K562 (cell line): Measurements from ENCODE around the gene PNPLA7. TPM values are rescaled to one million over a fixed set of nuclear protein-coding genes. Genes with fewer than 3 reads are reported as not detected.

ENCODE experiments used
- ATAC-seq: fragments of 200-7000 bp; cut with Tn5 transposase; 3 replicates; pipeline ENCODE4 v1.9.1; 2020; ENCODE audit warnings: moderate library complexity
- BruUV-seq: library from RNA; stranded (reverse); fragments of 400-500 nt; replicated peaks from 2 replicates; lab custom pipeline; 2021; lab: Mats Ljungman, UMichigan
- CTCF ChIA-PET: fragments of 300-600 bp; formaldehyde crosslinking; extraction: SDS; loops from one replicate; lab custom pipeline; 2021; ENCODE audit warnings: low intra/inter-chr PET ratio; lab: Yijun Ruan, JAX
- POLR2A ChIA-PET: fragments of 300-600, 350-650 bp; sonication (Branson Sonifier 250); formaldehyde crosslinking; extraction: SDS; loops from one replicate; lab custom pipeline; 2021; ENCODE audit warnings: antibody characterized with exemption, inconsistent platforms; lab: Yijun Ruan, JAX
- DNase-seq, 4 experiments: peaks; one replicate each; pipeline versions ENCODE4 v3.0.0 to v3.0.0-alpha.2; 2011 to 2018; ENCODE audit warnings: low spot score in 3 of 4, mixed read lengths in 3 of 4; ENCODE audit errors: extremely low read depth in 1 of 4
- FAIRE-seq: peaks from 2 replicates; lab custom pipeline; 2011; peaks lifted over from hg19 to GRCh38; lab: Jason Lieb, UNC
- H2AFZ ChIP-seq: 2 replicates; pipeline ENCODE4 v1.6.0; 2011; ENCODE audit warnings: low read depth, low read length, control low read depth, inconsistent platforms
- H3K27ac ChIP-seq: fragments of 200-600 bp; 3 replicates; pipeline ENCODE4 v1.8.0; 2011; ENCODE audit warnings: low read depth, mild to moderate bottlenecking, control low read depth, inconsistent platforms, low read length, moderate library complexity, mixed read lengths; ENCODE audit errors: extremely low read depth
- H3K27me3 ChIP-seq, 2 experiments: fragments of 300-600 bp in 1 of 2; 2 replicates in 1 of 2; 3 replicates in 1 of 2; pipeline versions ENCODE4 v1.6.0 to v1.8.0; 2011; ENCODE audit warnings: inconsistent platforms in 2 of 2, low read length in 2 of 2, mild to moderate bottlenecking in 1 of 2, mixed read lengths in 1 of 2, moderate library complexity in 1 of 2; ENCODE audit not compliant: control insufficient read depth in 2 of 2, insufficient read depth in 2 of 2
- H3K36me3 ChIP-seq: fragments of 300-600 bp; 3 replicates; pipeline ENCODE4 v1.8.0; 2011; ENCODE audit warnings: mild to moderate bottlenecking, low read length, inconsistent platforms; ENCODE audit not compliant: control insufficient read depth, insufficient read depth
- H3K4me1 ChIP-seq, 2 experiments: fragments of 200-600 bp in 1 of 2; replicated peaks in 1 of 2; 2 replicates in 1 of 2; 3 replicates in 1 of 2; pipeline versions ENCODE4 v1.5.1 to v1.8.0; 2011; ENCODE audit warnings: inconsistent platforms in 2 of 2, low read length in 2 of 2, mild to moderate bottlenecking in 1 of 2, mixed read lengths in 1 of 2, moderate library complexity in 1 of 2; ENCODE audit not compliant: control insufficient read depth in 2 of 2, insufficient read depth in 2 of 2
- H3K4me2 ChIP-seq: 2 replicates; pipeline ENCODE4 v1.6.1; 2011; ENCODE audit warnings: low read length, control low read depth, inconsistent platforms, mixed read lengths; ENCODE audit not compliant: insufficient read depth
- H3K4me3 ChIP-seq: fragments of 200-600 bp; sonication (generic), shearing (Covaris generic); 2 replicates; pipeline ENCODE4 v1.5.1; 2016; ENCODE audit warnings: control low read depth, inconsistent platforms
- H3K79me2 ChIP-seq: fragments of 200-600 bp; 3 replicates; pipeline ENCODE4 v1.8.0; 2011; ENCODE audit warnings: low read length, inconsistent platforms; ENCODE audit not compliant: control insufficient read depth, insufficient read depth
- H3K9ac ChIP-seq, 2 experiments: 2 replicates each; pipeline versions ENCODE4 v1.6.0 to v1.6.1; 2011; ENCODE audit warnings: low read depth in 2 of 2, low read length in 2 of 2, control low read depth in 1 of 2, inconsistent platforms in 1 of 2, mild to moderate bottlenecking in 1 of 2, mixed read lengths in 1 of 2; ENCODE audit not compliant: insufficient read depth in 1 of 2
- H3K9me1 ChIP-seq: one replicate; pipeline ENCODE4 v1.6.0; 2011; ENCODE audit warnings: inconsistent platforms, mild to moderate bottlenecking, low read length, moderate library complexity; ENCODE audit not compliant: control insufficient read depth, insufficient read depth
- H3K9me3 ChIP-seq: replicated peaks from 2 replicates; pipeline ENCODE4 v1.5.1; 2011; ENCODE audit warnings: low read depth, low read length, inconsistent platforms; ENCODE audit not compliant: control insufficient read depth, insufficient read depth
- H4K20me1 ChIP-seq: replicated peaks from 2 replicates; pipeline ENCODE4 v1.6.1; 2011; ENCODE audit warnings: low read length, inconsistent platforms, mixed read lengths; ENCODE audit not compliant: control insufficient read depth, insufficient read depth
- ATF1 ChIP-seq, 2 experiments: fragments of 450-650 bp in 1 of 2; IDR thresholded peaks; 2 replicates each; pipeline ENCODE4 v1.6.1; 2016; ENCODE audit warnings: missing compliant biosample characterization in 1 of 2, missing genetic modification characterization in 1 of 2
- ETS1 ChIP-seq: conservative IDR thresholded peaks from 2 replicates; pipeline ENCODE4 v1.6.1; 2011; ENCODE audit warnings: low read depth, mild to moderate bottlenecking, low read length; ENCODE audit not compliant: control insufficient read depth
- L3MBTL2 ChIP-seq: fragments of 450-650 bp; IDR thresholded peaks from 2 replicates; pipeline ENCODE4 v1.6.1; 2016; ENCODE audit warnings: mild to moderate bottlenecking, moderate library complexity
- SMAD4 ChIP-seq: fragments of 250-450 bp; sonication (Bioruptor Pico); conservative IDR thresholded peaks from 2 replicates; pipeline ENCODE4 v1.8.0; 2021; ENCODE audit warnings: inconsistent platforms, mild to moderate bottlenecking, moderate library complexity
- TAL1 ChIP-seq: fragments of 450-650 bp; IDR thresholded peaks from 2 replicates; pipeline ENCODE4 v1.6.1; 2016; ENCODE audit warnings: mild to moderate bottlenecking
- TCF7L2 ChIP-seq: fragments of 150-350 bp; IDR thresholded peaks from 2 replicates; pipeline ENCODE4 v1.6.1; 2016; ENCODE audit warnings: low read depth, mild to moderate bottlenecking, low read length, moderate library complexity
- TEAD2 ChIP-seq: fragments of 450-650 bp; IDR thresholded peaks from 2 replicates; pipeline ENCODE4 v1.6.1; 2016; ENCODE audit warnings: missing genetic modification characterization, control low read depth, missing compliant biosample characterization
- ZFP91 ChIP-seq: sonication (generic); formaldehyde crosslinking; IDR thresholded peaks from 2 replicates; pipeline ENCODE4 v1.8.0; 2022; ENCODE audit warnings: mild to moderate bottlenecking, missing genetic modification reagents
- ZNF79 ChIP-seq: fragments of 250-450 bp; sonication (Bioruptor Pico); IDR thresholded peaks from 2 replicates; pipeline ENCODE4 v1.4.0; 2020; ENCODE audit warnings: low read depth, mild to moderate bottlenecking, moderate library complexity
- WGBS: fragments of 100-300 bp; shearing (Covaris generic); methylation state at CpG from one replicate; pipeline ENCODE4 v1.1.6; 2016; ENCODE audit warnings: low coverage, mixed read lengths; ENCODE audit not compliant: insufficient coverage; ENCODE audit errors: missing lambda C conversion rate; 5-methylcytosine and 5-hydroxymethylcytosine counted together
- in situ Hi-C: fragments of 300-500 bp; cut with MboI; formaldehyde crosslinking; loops from 4 replicates; pipeline ENCODE4 v1.15.0; 2018; ENCODE audit warnings: inconsistent platforms, mixed read lengths
- intact Hi-C: fragments of 100-400 bp; cut with micrococcal nuclease; formaldehyde crosslinking; loops from 2 replicates; pipeline ENCODE4 v1.14.2; 2022
- polyA plus RNA-seq, 8 experiments: library from polyadenylated mRNA; depleted of rRNA in 4 of 8; stranded (reverse) in 5 of 8; unstranded in 3 of 8; fragments of >200 nt; fragmentation: Nextera tagmentation in 2 of 8; fragmentation: Illumina TruSeq in 1 of 8; extraction: Ambion mirVana in 2 of 8; extraction: Trizol in 1 of 8; gene quantifications; 2 replicates each; pipeline versions ENCODE4 v1.2.1 to v1.2.3, GENCODE V29; 2011 to 2014; ENCODE audit warnings: inconsistent platforms in 1 of 8, missing spikeins in 1 of 8
- total RNA-seq, 7 experiments: library from RNA; depleted of rRNA in 6 of 7; stranded (reverse); fragments of >200 nt in 6 of 7; fragmentation: Illumina TruSeq in 2 of 7; extraction: Trizol in 2 of 7; gene quantifications; 2 replicates each; pipeline versions ENCODE4 v1.2.1 to v1.2.3, GENCODE V29; 2011 to 2021; ENCODE audit warnings: low replicate concordance in 1 of 7
- TF ChIP-seq, protein P1 (sequence below): fragments of 250-450 bp; sonication (Bioruptor Pico); IDR thresholded peaks from 2 replicates; pipeline ENCODE4 v1.5.0; 2021; ENCODE audit warnings: mild to moderate bottlenecking, borderline replicate concordance

Gene PNPLA7
- total and polyA plus RNA-seq, 9 of the 15 experiments (the other 6 are each of a cell fraction or from before 2014, with no cell fraction given) = 0.01 to 0.85 (median 0.19) TPM; not detected in 1

DNA sequence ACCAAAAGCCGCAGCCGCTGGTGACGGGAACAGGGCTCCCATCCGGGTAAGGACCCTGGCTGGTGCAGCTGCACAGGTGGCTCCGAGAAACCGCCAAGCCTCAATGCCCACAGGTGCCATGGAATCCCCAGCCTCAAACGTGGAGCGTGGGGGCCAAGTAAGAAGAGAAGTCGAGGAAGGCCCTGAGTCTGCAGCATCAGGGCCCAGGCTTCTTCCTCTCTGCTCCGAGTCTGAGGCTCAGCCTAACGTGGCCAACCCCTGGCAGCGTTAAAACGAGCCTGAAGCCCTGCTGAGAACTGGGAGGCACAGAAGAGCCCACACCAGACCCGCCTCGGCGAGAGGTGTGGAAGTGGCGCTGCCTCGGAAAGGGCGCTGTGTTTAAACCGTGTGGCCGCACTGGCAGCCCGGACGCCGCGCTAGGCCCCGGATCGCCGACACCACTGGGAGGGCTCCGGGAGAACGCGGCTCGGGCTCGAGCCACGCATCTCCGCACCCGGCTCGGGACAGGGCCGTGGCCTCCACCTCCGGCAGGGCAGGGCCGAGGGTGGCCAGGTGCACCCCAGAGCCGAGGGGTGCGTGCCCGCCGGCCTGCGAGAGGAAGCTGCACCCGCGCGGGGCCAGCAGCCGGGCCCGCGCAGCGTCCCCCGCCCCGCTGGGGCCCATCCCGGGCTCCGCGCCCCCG, 39.4 kb upstream of the PNPLA7 start (continued):
- TF ChIP-seq L3MBTL2 (peak; percentile 44; the same call in 1 of the 2 replicates), ZFP91 (CRISPR knock-in tag) (0 out of 2 replicates have a peak, but pooled peaks have one; percentile 34), ZNF79 (no peak)
- TF ChIP-seq, all 486 proteins: peak for 20

GRCh38 chr9:137588891-137589290, 38.7 kb upstream of the PNPLA7 start:
- H3K27ac ChIP-seq = peak overlapping the region; percentile 76; the same call in 2 of the 3 replicates
- CTCF ChIA-PET = no interaction called here
- TF ChIP-seq SMAD4 (no peak), TEAD2 (tag) (no peak), ATF1 (CRISPR knock-in tag; IDR thresholded peaks at IDR 0.05) (no peak), ATF1 (tag; IDR thresholded peaks at IDR 0.05) (no peak), TCF7L2 (no peak), ETS1 (no peak), TAL1 (no peak)
- TF ChIP-seq, protein P1, sequence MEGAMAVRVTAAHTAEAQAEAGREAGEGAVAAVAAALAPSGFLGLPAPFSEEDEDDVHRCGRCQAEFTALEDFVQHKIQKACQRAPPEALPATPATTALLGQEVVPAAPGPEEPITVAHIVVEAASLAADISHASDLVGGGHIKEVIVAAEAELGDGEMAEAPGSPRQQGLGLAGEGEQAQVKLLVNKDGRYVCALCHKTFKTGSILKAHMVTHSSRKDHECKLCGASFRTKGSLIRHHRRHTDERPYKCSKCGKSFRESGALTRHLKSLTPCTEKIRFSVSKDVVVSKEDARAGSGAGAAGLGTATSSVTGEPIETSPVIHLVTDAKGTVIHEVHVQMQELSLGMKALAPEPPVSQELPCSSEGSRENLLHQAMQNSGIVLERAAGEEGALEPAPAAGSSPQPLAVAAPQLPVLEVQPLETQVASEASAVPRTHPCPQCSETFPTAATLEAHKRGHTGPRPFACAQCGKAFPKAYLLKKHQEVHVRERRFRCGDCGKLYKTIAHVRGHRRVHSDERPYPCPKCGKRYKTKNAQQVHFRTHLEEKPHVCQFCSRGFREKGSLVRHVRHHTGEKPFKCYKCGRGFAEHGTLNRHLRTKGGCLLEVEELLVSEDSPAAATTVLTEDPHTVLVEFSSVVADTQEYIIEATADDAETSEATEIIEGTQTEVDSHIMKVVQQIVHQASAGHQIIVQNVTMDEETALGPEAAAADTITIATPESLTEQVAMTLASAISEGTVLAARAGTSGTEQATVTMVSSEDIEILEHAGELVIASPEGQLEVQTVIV (CRISPR knock-in tag) = no peak

More at GRCh38 chr9:137588891-137589290, 38.7 kb upstream of the PNPLA7 start:
- no peak for FAIRE-seq
- WGBS = 84% methylated on average over 6 of the region's 6 CpGs
- H3K27me3 ChIP-seq = no peaks in the 10 kb centered on the region
- ATAC-seq = no peak
- BruUV-seq = TSS peak; percentile 56
- POLR2A ChIA-PET = interaction anchor here (0.7 to 1.3 kb wide), 6 partner anchors 9 to 164 kb away, joined by 3 to 6 read pairs (median 3); partner anchors contain the start of gene DPH7
- H3K36me3 ChIP-seq = peaks cover 52% of the 10 kb centered on the region; the same call in 2 of the 3 replicates
- peaks cover 19% of the 10 kb centered on the region; the same call in 1 of the 2 replicates for H4K20me1 ChIP-seq
- peak overlapping the region; percentile 82 to 99 for H3K9ac ChIP-seq
- peak overlapping the region; percentile 73; the same call in 1 of the 2 replicates for H3K4me3 ChIP-seq
- peaks cover 27 to 58% of the 10 kb centered on the region in 2 experiments; a peak in 4 of 5 replicates for H3K4me1 ChIP-seq
- H2AFZ ChIP-seq = no peak overlapping the region
- no peak for DNase-seq
- no peaks in the 10 kb centered on the region for H3K9me3 ChIP-seq
- peaks cover 35% of the 10 kb centered on the region for H3K79me2 ChIP-seq
- no peaks in the 10 kb centered on the region for H3K9me1 ChIP-seq
- H3K4me2 ChIP-seq = peak overlapping the region; percentile 92
- intact Hi-C loops (loop anchor here (10.0 kb wide), 1 partner anchor 86 kb away; no protein-coding TSS in a partner anchor), in situ Hi-C loops (no loop called here)
